ENCODE data around the gene WWP2.
A peak's percentile ranks its signal among the peaks of the same experiment; 100 is the strongest.

WWP2 gene

DNA sequence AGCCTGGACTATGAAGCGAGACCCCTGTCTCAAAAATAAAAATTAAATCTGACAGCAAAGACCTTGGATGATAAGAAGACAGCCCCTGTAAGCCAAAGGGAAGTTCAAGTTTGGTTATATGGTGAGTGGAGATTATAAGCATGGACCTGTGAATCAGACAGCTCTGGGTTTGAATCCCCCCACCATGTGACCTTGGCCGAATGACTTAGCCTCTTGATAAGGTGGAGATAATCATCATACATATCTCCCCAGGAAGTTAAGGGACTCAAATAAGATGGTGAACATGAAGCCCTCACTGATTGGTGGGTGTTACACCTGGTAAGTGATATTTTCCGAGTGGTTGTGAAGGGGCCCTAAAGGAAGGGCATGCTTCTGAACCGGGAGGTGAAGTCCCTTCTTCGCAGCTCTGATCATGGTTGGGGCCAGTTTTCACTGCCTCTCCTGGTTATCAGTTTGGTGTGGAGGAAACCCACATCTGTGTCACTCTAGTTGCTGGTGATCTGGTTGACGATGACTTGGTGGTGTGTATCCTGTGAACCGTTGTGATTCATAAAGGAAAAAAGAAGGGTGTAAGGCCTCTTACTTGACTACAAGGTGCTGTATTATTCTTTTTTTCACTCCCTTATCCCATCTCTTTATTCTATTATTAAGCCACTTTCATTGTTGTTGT lies 127.3 kb downstream of the WWP2 start:
- ChIA-PET POLR2A (no interaction called here), CTCF (no interaction called here)
- TF ChIP-seq FOXM1 (IDR thresholded peaks at IDR 0.05; ENCODE audit: borderline replicate concordance) (no peak), ARNT (IDR thresholded peaks at IDR 0.05) (no peak), HDGF (IDR thresholded peaks at IDR 0.05; ENCODE audit: borderline replicate concordance) (no peak), SUZ12 (IDR thresholded peaks at IDR 0.05) (no peak), ZNF384 (IDR thresholded peaks at IDR 0.05) (no peak), ELF4 (IDR thresholded peaks at IDR 0.05) (no peak), TARDBP (IDR thresholded peaks at IDR 0.05) (no peak), LEF1 (IDR thresholded peaks at IDR 0.05; ENCODE audit: borderline replicate concordance) (no peak), L3MBTL2 (conservative IDR thresholded peaks at IDR 0.05) (no peak)
- DNase-seq (ENCODE audit: extremely low spot score), result no peak

DNA sequence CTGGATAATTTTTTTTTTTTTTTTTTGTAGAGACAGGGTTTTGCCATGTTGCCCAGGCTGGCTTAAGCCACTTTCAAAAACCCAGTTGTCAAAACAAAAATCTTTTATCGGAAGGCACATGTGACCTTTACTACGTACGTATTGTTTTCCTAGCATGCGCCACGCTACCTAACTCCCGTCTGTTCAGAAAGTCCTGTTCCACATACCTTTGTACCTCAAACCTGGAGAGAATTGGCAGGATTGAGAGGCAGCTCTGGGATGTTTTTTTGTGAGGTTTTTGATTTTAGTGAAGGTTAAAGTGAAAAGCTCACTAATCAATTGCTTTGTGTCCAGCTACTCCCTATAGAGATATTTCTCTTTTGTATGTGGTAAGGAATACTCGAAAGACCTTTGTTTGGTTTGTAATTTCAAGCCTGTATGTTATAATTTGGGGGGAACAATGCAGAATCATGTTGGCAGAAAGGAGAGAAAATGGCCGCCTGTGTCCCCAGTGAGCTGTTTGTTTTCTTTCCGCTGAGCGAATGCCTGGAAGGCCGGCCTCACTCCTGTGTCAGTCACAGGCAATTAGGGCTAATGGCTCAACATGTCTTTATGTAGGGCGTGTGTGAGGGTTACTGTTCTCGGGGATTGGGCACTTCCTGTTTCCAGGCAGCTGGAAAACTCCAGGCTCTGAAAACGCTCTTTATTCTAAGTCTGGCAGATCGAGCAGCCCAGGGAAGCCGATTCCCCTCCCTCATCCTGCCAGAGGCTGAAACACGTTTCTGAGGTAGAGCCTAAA lies 128.2 kb downstream of the WWP2 start:
- DNase-seq (ENCODE audit: extremely low spot score), result peak; percentile 45
- TF ChIP-seq PKNOX1 (IDR thresholded peaks at IDR 0.05) (peak; percentile 87), BHLHE40 (IDR thresholded peaks at IDR 0.05; ENCODE audit: borderline replicate concordance) (no peak), ELF4 (IDR thresholded peaks at IDR 0.05) (no peak), NFRKB (IDR thresholded peaks at IDR 0.05) (no peak), TARDBP (IDR thresholded peaks at IDR 0.05) (no peak), SP1 (IDR thresholded peaks at IDR 0.05) (no peak)
- POLR2A ChIA-PET, result no interaction called here
- CTCF ChIA-PET, result interaction anchor here (0.8 kb wide), 1 partner anchor 43 kb away, joined by 3 read pairs; no protein-coding TSS in a partner anchor

DNA sequence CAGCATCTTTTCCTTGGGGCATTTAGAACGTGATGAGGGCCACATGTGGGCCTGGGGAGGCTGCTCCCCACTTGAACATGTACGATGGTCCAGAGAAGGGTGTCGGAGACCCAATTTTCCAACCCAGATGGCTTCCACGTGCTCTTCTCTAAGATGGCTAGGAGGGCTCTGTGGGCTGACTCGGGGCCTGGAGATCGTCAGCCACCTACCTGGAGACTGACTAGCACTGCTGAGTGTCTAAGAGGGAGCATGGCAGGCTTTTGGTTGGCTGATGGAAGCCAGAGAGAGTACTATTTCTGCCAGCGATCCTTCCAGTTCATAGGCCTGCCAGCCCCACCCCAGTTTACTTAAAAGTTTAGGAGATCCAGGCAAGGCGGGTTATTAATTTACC lies 128.8 kb downstream of the WWP2 start:
- ChIA-PET POLR2A (no interaction called here), CTCF (no interaction called here)
- TF ChIP-seq SUZ12 (IDR thresholded peaks at IDR 0.05) (no peak), LEF1 (IDR thresholded peaks at IDR 0.05; ENCODE audit: borderline replicate concordance) (no peak), FOXK2 (IDR thresholded peaks at IDR 0.05) (no peak), FOXA1 (IDR thresholded peaks at IDR 0.05) (no peak), ARNT (IDR thresholded peaks at IDR 0.05) (no peak), HDGF (IDR thresholded peaks at IDR 0.05; ENCODE audit: borderline replicate concordance) (no peak), BHLHE40 (IDR thresholded peaks at IDR 0.05; ENCODE audit: borderline replicate concordance) (no peak), FOXM1 (IDR thresholded peaks at IDR 0.05; ENCODE audit: borderline replicate concordance) (no peak), ELF4 (IDR thresholded peaks at IDR 0.05) (no peak), L3MBTL2 (conservative IDR thresholded peaks at IDR 0.05) (no peak), NFRKB (IDR thresholded peaks at IDR 0.05) (no peak), PKNOX1 (IDR thresholded peaks at IDR 0.05) (no peak)
- DNase-seq (ENCODE audit: extremely low spot score), result no peak

GRCh38 chr16:69892378-69892777 lies 130.2 kb downstream of the WWP2 start:
- ChIA-PET CTCF (no interaction called here), POLR2A (no interaction called here)
- no peak for DNase-seq (ENCODE audit: extremely low spot score)
- TF ChIP-seq BHLHE40 (IDR thresholded peaks at IDR 0.05; ENCODE audit: borderline replicate concordance) (no peak), L3MBTL2 (conservative IDR thresholded peaks at IDR 0.05) (no peak), HDGF (IDR thresholded peaks at IDR 0.05; ENCODE audit: borderline replicate concordance) (no peak), FOXM1 (IDR thresholded peaks at IDR 0.05; ENCODE audit: borderline replicate concordance) (no peak), NFRKB (IDR thresholded peaks at IDR 0.05) (no peak), SP1 (IDR thresholded peaks at IDR 0.05) (no peak), ELF4 (IDR thresholded peaks at IDR 0.05) (no peak), CTBP1 (IDR thresholded peaks at IDR 0.05; ENCODE audit: borderline replicate concordance) (no peak), TARDBP (IDR thresholded peaks at IDR 0.05) (no peak), PKNOX1 (IDR thresholded peaks at IDR 0.05) (no peak), FOXK2 (IDR thresholded peaks at IDR 0.05) (no peak), SUZ12 (IDR thresholded peaks at IDR 0.05) (no peak), LEF1 (IDR thresholded peaks at IDR 0.05; ENCODE audit: borderline replicate concordance) (no peak), FOXA1 (IDR thresholded peaks at IDR 0.05) (no peak), ZNF384 (IDR thresholded peaks at IDR 0.05) (no peak), ARNT (IDR thresholded peaks at IDR 0.05) (no peak)

- POLR2A ChIA-PET, result no interaction called here
- no peak for DNase-seq (ENCODE audit: extremely low spot score)
- CTCF ChIA-PET, result no interaction called here
- TF ChIP-seq FOXK2 (IDR thresholded peaks at IDR 0.05), result no peak
- TF ChIP-seq ELF4 (IDR thresholded peaks at IDR 0.05), result no peak
- TF ChIP-seq NFRKB (IDR thresholded peaks at IDR 0.05), result no peak
- TF ChIP-seq LEF1 (IDR thresholded peaks at IDR 0.05; ENCODE audit: borderline replicate concordance), result no peak
- TF ChIP-seq SP1 (IDR thresholded peaks at IDR 0.05), result no peak
- TF ChIP-seq SUZ12 (IDR thresholded peaks at IDR 0.05), result no peak
- TF ChIP-seq HDGF (IDR thresholded peaks at IDR 0.05; ENCODE audit: borderline replicate concordance), result no peak
- no peak for TF ChIP-seq FOXA1 (IDR thresholded peaks at IDR 0.05)
Observed at GRCh38 chr16:69893106-69893505, 131.0 kb downstream of the WWP2 start.

DNA sequence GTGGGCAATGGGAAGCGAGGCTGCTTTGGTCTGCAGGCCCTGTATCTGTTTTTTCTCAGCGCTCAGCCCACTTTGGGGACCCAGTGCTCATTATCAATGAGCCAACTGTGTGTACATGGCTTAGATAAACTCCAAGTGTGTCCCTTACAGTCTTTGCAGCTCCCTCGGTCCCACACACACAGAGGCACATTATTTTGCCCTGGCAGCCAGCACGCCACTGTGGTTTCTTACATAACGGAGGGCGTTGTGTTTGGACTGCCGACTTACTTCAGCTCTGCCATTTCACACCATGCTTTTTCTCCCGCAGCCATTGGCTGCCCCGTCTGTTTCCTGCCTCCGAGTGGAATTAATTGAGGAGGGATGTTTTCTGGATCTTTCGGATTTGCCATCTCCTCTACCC lies 132.5 kb downstream of the WWP2 start:
- POLR2A ChIA-PET, result no interaction called here
- TF ChIP-seq L3MBTL2 (conservative IDR thresholded peaks at IDR 0.05) (no peak), FOXK2 (IDR thresholded peaks at IDR 0.05) (no peak), FOXM1 (IDR thresholded peaks at IDR 0.05; ENCODE audit: borderline replicate concordance) (no peak), FOXA1 (IDR thresholded peaks at IDR 0.05) (no peak), SUZ12 (IDR thresholded peaks at IDR 0.05) (no peak), CTBP1 (IDR thresholded peaks at IDR 0.05; ENCODE audit: borderline replicate concordance) (no peak), ZNF384 (IDR thresholded peaks at IDR 0.05) (no peak), HDGF (IDR thresholded peaks at IDR 0.05; ENCODE audit: borderline replicate concordance) (no peak)
- CTCF ChIA-PET, result no interaction called here
- no peak for DNase-seq (ENCODE audit: extremely low spot score)

Measured in HEK293T (cell line).